Suprapubic skin (tissue), 4 donors: ENCODE measurements around the gene MFF. TPM values are rescaled to one million over a fixed set of nuclear protein-coding genes. Genes with fewer than 3 reads are reported as not detected.
"Not testable (repeated sequence)": the region's sequence is repeated elsewhere in the genome, so short reads cannot be mapped to it uniquely, and the experiment has no call there.

Source experiments
- DNase-seq, 2 donors: peaks; one replicate each; pipeline ENCODE4 v3.0.0-alpha.2; 2019; ENCODE audit warnings: low spot score in 2 of 2
- H3K27ac ChIP-seq: fragments of 200-600 bp; sonication (generic); one replicate; pipeline ENCODE4 v1.5.1; 2019
- H3K27me3 ChIP-seq: fragments of 200-600 bp; sonication (generic); one replicate; pipeline ENCODE4 v1.5.1; 2019
- H3K36me3 ChIP-seq: fragments of 200-600 bp; sonication (generic); one replicate; pipeline ENCODE4 v1.5.1; 2019
- H3K4me1 ChIP-seq: fragments of 200-600 bp; sonication (generic); one replicate; pipeline ENCODE4 v1.5.1; 2019
- H3K4me3 ChIP-seq: fragments of 200-600 bp; sonication (generic); one replicate; pipeline ENCODE4 v1.5.1; 2019; ENCODE audit warnings: mild to moderate bottlenecking
- H3K9me3 ChIP-seq: fragments of 200-600 bp; sonication (generic); one replicate; pipeline ENCODE4 v1.5.1; 2019
- EP300 ChIP-seq: sonication (generic); formaldehyde crosslinking; IDR thresholded peaks from one replicate; pipeline ENCODE4 v1.6.1; 2017; ENCODE audit warnings: antibody characterized with exemption
- POLR2A ChIP-seq, 2 donors: fragments of 450-650 bp; IDR thresholded peaks; one replicate each; pipeline ENCODE4 v1.6.1; 2017; ENCODE audit warnings: antibody characterized with exemption in 2 of 2, mild to moderate bottlenecking in 2 of 2, moderate library complexity in 2 of 2
- POLR2AphosphoS5 ChIP-seq, 3 donors: sonication (generic); formaldehyde crosslinking; IDR thresholded peaks; one replicate each; pipeline ENCODE4 v1.6.1; 2017; ENCODE audit warnings: antibody characterized with exemption in 3 of 3
- WGBS: methylation state at CpG from one replicate; pipeline ENCODE4 v1.1.5; 2018; 5-methylcytosine and 5-hydroxymethylcytosine counted together
- total RNA-seq, 4 donors: library from RNA; depleted of rRNA; stranded (reverse); fragments of >200 nt; gene quantifications; one replicate each; pipeline ENCODE4 v1.1.0, GENCODE V29; 2016
- TF ChIP-seq, protein P1 (sequence below), 2 donors: fragments of 200-600 bp in 1 of 2; fragments of 450-650 bp in 1 of 2; sonication (generic) in 1 of 2; IDR thresholded peaks; one replicate each; pipeline ENCODE4 v1.5.1; 2016 to 2019; ENCODE audit warnings: antibody characterized with exemption in 2 of 2, mild to moderate bottlenecking in 1 of 2, moderate library complexity in 1 of 2

MFF gene
- total RNA-seq, 4 donors from 2014 or later: 89.8 to 157 (median 103) TPM

DNA sequence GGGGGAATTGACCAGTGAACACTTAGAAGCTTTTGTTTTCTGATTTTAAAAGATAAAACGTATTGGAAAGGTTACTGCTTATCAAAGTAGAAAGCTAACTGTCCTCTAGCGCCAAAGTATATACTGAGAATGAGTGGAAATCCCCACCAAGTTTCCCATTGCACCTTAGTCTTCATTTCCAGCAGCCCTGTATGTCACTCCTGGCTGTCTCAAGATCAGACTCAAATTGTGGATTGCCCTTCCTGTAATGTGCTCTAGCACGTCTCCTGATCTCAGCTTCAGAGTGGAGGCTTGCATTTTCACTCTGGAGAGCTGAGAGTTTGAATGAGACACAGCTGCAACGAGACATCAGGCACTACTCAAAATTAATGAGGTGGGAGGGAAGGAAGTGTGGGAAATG, 26.6 kb downstream of the MFF start:
- H3K4me3 ChIP-seq: no peak overlapping the region
- no peak for TF ChIP-seq POLR2A (IDR thresholded peaks at IDR 0.05)
- TF ChIP-seq, protein P1, sequence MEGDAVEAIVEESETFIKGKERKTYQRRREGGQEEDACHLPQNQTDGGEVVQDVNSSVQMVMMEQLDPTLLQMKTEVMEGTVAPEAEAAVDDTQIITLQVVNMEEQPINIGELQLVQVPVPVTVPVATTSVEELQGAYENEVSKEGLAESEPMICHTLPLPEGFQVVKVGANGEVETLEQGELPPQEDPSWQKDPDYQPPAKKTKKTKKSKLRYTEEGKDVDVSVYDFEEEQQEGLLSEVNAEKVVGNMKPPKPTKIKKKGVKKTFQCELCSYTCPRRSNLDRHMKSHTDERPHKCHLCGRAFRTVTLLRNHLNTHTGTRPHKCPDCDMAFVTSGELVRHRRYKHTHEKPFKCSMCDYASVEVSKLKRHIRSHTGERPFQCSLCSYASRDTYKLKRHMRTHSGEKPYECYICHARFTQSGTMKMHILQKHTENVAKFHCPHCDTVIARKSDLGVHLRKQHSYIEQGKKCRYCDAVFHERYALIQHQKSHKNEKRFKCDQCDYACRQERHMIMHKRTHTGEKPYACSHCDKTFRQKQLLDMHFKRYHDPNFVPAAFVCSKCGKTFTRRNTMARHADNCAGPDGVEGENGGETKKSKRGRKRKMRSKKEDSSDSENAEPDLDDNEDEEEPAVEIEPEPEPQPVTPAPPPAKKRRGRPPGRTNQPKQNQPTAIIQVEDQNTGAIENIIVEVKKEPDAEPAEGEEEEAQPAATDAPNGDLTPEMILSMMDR (IDR thresholded peaks at IDR 0.05): no peak
- H3K4me1 ChIP-seq: no peaks in the 10 kb centered on the region
- H3K9me3 ChIP-seq: no peaks in the 10 kb centered on the region
- 64% methylated on average over 4 of the region's 4 CpGs for WGBS
- no peak for DNase-seq
- H3K27ac ChIP-seq: no peak overlapping the region
- peaks cover 37% of the 10 kb centered on the region for H3K36me3 ChIP-seq
- no peaks in the 10 kb centered on the region for H3K27me3 ChIP-seq

DNA sequence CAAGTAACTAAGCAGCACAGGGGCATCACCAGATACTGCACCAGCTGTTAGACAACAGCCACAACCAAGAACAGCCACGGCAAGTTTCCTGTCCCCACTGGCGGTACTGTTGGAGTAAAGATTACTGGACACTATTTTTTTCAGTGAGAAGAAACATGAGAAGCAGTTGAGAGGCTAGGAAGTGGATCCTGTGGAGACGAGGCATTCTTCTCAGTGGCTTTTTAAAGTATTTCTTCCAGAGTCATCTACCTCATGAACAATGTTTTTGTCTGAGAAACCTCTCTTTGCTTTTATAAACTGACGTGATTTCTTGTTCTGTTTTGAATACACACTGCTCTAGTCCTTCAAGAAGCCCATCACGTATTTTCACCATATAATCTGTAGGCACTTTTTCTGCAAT, 35.3 kb downstream of the MFF start:
- TF ChIP-seq POLR2A (IDR thresholded peaks at IDR 0.05): no peak
- no peak for TF ChIP-seq POLR2AphosphoS5 (IDR thresholded peaks at IDR 0.05)
- TF ChIP-seq EP300: no peak
- TF ChIP-seq, protein P1 (IDR thresholded peaks at IDR 0.05): no peak
- Histone ChIP-seq H3K4me3 (no peak overlapping the region), H3K36me3 (peaks cover 44% of the 10 kb centered on the region), H3K27ac (no peak overlapping the region), H3K9me3 (no peaks in the 10 kb centered on the region), H3K4me1 (no peaks in the 10 kb centered on the region), H3K27me3 (no peaks in the 10 kb centered on the region)
- DNase-seq: no peak
- 92% methylated on average over 5 of the region's 5 CpGs for WGBS

DNA sequence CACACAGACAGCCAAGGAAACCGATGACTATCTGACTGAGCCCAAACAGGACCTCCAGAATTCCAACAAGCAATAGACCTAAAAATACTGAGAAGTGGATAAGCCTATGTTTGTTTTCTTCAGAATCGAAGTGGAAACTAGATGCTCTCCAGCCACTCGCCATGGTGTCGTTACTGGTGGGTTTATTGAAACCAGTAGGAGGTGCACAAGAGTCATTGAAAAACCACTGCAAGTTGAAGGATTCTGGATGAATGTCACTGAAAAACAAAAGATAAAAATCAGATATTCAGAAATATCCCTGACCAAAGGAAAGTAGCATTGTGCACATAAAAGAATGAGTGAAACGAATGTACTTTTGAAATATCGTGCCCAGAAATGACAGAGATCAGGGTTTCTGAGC, 38.7 kb downstream of the MFF start:
- Histone ChIP-seq H3K36me3 (peaks cover 13% of the 10 kb centered on the region), H3K9me3 (no peaks in the 10 kb centered on the region), H3K27ac (no peak overlapping the region), H3K27me3 (no peaks in the 10 kb centered on the region), H3K4me3 (no peak overlapping the region), H3K4me1 (peaks cover 13% of the 10 kb centered on the region)
- 87% methylated on average over 6 of the region's 6 CpGs for WGBS
- no peak for DNase-seq
- no peak for TF ChIP-seq POLR2A (IDR thresholded peaks at IDR 0.05)
- TF ChIP-seq, protein P1 (IDR thresholded peaks at IDR 0.05): no peak
- no peak for TF ChIP-seq EP300
- TF ChIP-seq POLR2AphosphoS5 (IDR thresholded peaks at IDR 0.05): no peak

DNA sequence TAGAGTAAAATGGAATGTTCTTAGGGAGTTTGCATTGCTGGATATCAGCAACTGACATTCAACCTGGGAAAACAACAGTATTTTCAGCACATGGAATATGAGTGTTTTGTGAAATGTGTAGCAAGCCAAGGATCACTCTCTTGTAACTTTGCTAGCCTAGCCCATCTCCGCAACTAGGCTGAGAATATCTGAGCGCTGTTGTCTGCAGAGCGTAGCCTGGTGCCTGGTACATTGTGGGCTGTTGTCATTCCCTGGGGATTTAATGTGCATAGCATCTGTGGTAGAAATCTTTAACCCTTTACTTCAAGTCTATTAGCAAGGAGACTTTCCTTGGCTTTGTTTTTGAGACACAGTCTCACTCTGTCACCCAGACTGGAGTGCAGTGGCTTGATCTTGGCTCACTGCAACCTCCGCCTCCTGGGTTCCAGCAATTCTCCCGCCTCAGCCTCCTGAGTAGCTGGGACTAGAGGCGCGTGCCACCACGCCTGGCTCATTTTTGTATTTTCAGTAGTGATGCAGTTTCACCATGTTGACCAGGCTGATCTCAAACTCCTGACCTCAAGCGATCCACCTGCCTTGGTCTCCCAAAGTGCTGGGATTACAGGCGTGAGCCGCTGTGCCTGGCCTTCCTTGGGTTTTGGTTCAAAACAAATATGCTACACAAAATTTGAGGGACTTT, 39.7 kb downstream of the MFF start:
- H3K27ac ChIP-seq, H3K36me3 ChIP-seq, H3K9me3 ChIP-seq, DNase-seq, H3K27me3 ChIP-seq, H3K4me3 ChIP-seq: not testable (repeated sequence)
- H3K4me1 ChIP-seq: peaks cover 13% of the 10 kb centered on the region
- WGBS: 82% methylated on average over 11 of the region's 11 CpGs

DNA sequence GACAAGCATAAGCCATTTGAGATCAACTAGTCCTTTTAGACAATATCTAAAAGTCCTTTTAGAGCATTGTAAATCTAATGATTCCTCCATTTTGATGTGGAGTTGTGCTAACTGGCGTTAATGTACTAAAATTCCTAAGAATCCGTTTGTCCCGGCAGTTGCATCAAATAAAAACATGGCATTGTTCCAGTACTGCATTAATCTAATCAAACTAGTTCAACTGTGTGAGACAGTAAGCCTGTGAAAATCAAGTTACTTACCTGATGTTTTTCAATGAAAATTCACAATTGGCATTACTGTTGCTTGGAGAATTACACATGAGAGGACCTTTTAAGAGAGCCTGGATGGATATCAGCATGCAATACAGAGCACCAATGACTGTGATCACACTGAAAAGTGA, 40.8 kb downstream of the MFF start:
- H3K27ac ChIP-seq: no peak overlapping the region
- TF ChIP-seq, protein P1 (IDR thresholded peaks at IDR 0.05): no peak
- TF ChIP-seq EP300 (no peak), POLR2AphosphoS5 (IDR thresholded peaks at IDR 0.05) (no peak), POLR2A (IDR thresholded peaks at IDR 0.05) (no peak)
- H3K9me3 ChIP-seq: no peaks in the 10 kb centered on the region
- no peaks in the 10 kb centered on the region for H3K27me3 ChIP-seq
- no peak overlapping the region for H3K4me3 ChIP-seq
- 36% methylated on average over 3 of the region's 3 CpGs for WGBS
- peaks cover 13% of the 10 kb centered on the region for H3K4me1 ChIP-seq
- H3K36me3 ChIP-seq: peaks cover 2% of the 10 kb centered on the region
- no peak for DNase-seq
